ENCODE data around the gene EFNA3.
A peak's percentile ranks its signal among the peaks of the same experiment; 100 is the strongest.

Gene EFNA3

GRCh38 chr1:155070158-155070621, 8.4 kb upstream of the EFNA3 start:
- no peak for DNase-seq

- DNase-seq: peak; percentile 82
Observed at GRCh38 chr1:155070721-155071569, 7.7 kb upstream of the EFNA3 start.

GRCh38 chr1:155071701-155072100, 6.9 kb upstream of the EFNA3 start:
- DNase-seq: no peak

- DNase-seq: no peak
Observed at GRCh38 chr1:155072531-155073289, 5.9 kb upstream of the EFNA3 start.

GRCh38 chr1:155073377-155074242, 5.0 kb upstream of the EFNA3 start:
- no peak for DNase-seq

GRCh38 chr1:155075535-155075934, 3.1 kb upstream of the EFNA3 start:
- DNase-seq: no peak

- no peak for DNase-seq
Observed at GRCh38 chr1:155076371-155076770, 2.3 kb upstream of the EFNA3 start.

GRCh38 chr1:155077346-155077745, 1.3 kb upstream of the EFNA3 start:
- DNase-seq: no peak

- no peak for DNase-seq
Observed at GRCh38 chr1:155077758-155078445, 735 bp upstream of the EFNA3 start.

- no peak for DNase-seq
Observed at GRCh38 chr1:155079210-155079486, 511 bp downstream of the EFNA3 start.

- DNase-seq: peak; percentile 40
Observed at GRCh38 chr1:155079487-155080311, 1.1 kb downstream of the EFNA3 start.

GRCh38 chr1:155080312-155081228, 1.9 kb downstream of the EFNA3 start:
- peak; percentile 48 for DNase-seq

GRCh38 chr1:155081472-155082300, 3.0 kb downstream of the EFNA3 start:
- DNase-seq: peak; percentile 48

- DNase-seq: peak; percentile 41
Observed at GRCh38 chr1:155082301-155083051, 3.8 kb downstream of the EFNA3 start.

- no peak for DNase-seq
Observed at GRCh38 chr1:155083052-155083541, 4.5 kb downstream of the EFNA3 start.

- peak; percentile 65 for DNase-seq
Observed at GRCh38 chr1:155083865-155084721, 5.5 kb downstream of the EFNA3 start.

- DNase-seq: peak; percentile 95
Observed at GRCh38 chr1:155084722-155085503, 6.3 kb downstream of the EFNA3 start.

All from stimulated activated CD8-positive, alpha-beta memory T cell treated with anti-CD3 and anti-CD28 coated beads, Interleukin-4, amount 100 ng/mL, for 48 hours (primary cell).